Measurements from ENCODE around the gene ARHGAP31.
"Not testable (repeated sequence)": the region's sequence is repeated elsewhere in the genome, so short reads cannot be mapped to it uniquely, and the experiment has no call there.

ARHGAP31 gene

GRCh38 chr3:119322021-119322834 lies 28.0 kb downstream of the ARHGAP31 start:
- DNase-seq (ENCODE audit: low spot score), result no peak

DNA sequence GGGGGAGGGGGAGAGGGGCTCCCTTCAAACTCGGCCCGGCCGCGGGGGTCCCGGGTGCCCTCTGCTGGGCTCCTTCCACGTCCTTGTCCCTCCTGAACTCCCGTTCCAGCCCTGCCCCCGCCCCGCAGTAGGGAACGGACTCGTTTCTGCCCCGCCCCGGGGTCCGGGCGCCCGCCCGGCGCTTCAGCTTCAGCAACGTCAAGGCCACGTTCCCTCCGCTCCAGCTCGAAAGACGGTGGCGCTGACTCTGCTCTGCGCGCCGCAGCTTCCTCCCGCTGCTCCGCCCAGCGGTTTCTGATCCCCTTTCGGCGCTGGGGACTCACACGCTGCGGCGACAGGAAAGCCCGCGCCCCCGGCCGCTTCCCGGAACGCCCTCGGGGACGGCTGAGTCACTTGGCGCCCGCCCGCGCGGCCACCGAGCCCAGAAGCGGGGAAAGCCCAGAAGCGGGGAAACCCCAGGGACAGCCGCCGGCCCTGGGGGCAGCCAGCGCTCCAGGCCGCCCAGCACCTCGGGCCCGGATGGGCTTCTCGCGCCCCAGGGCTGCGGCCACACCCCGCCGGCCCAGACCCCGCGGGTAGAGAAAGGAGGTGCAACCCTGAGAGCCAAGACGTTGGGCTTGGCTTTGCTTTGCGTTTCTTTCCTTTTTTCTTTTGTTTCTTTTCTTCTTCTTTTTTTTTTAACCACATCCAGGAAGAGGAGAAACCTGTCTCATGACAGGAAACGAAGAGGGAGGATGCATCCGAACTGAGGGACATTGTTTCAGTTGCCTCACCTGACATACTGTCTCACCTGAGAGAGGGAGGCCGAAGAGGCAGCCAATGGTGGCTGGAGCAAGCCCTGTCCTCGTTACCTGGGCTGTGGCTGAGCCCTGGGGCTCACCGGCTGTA lies 28.9 kb downstream of the ARHGAP31 start:
- peak; percentile 93 for DNase-seq (ENCODE audit: low spot score)

GRCh38 chr3:119323723-119324085 lies 29.5 kb downstream of the ARHGAP31 start:
- no peak for DNase-seq (ENCODE audit: low spot score)

GRCh38 chr3:119324899-119325298 lies 30.7 kb downstream of the ARHGAP31 start:
- DNase-seq (ENCODE audit: low spot score), result no peak

GRCh38 chr3:119326976-119327375 lies 32.8 kb downstream of the ARHGAP31 start:
- no peak for DNase-seq (ENCODE audit: low spot score)

- no peak for DNase-seq (ENCODE audit: low spot score)
These were observed 35.4 kb downstream of the ARHGAP31 start for GRCh38 chr3:119329551-119329950.

GRCh38 chr3:119330181-119330580 lies 36.0 kb downstream of the ARHGAP31 start:
- no peak for DNase-seq (ENCODE audit: low spot score)

GRCh38 chr3:119330858-119331257 lies 36.7 kb downstream of the ARHGAP31 start:
- no peak for DNase-seq (ENCODE audit: low spot score)

- DNase-seq (ENCODE audit: low spot score), result no peak
These were observed 37.5 kb downstream of the ARHGAP31 start for GRCh38 chr3:119331661-119332060.

- no peak for DNase-seq (ENCODE audit: low spot score)
These were observed 39.8 kb downstream of the ARHGAP31 start for GRCh38 chr3:119333773-119334509.

DNA sequence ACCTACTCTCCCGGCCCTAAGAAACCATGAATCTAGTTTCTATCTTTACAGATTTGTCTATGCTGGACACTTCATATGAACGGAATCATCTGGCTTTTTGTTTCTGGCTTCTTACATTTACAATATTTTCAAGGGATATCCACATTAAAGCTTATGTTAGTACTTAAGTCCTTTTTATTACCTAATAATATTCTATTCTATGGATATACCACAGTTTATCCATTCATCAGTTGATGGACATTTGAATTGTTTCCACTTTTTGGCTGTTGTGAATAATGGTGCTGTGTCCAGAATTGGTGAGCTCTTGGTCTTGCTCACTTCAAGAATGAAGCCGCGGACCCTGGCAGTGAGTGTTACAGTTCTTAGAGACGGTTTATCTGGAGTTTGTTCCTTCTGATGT lies 42.6 kb downstream of the ARHGAP31 start:
- DNase-seq (ENCODE audit: low spot score), result no peak

DNA sequence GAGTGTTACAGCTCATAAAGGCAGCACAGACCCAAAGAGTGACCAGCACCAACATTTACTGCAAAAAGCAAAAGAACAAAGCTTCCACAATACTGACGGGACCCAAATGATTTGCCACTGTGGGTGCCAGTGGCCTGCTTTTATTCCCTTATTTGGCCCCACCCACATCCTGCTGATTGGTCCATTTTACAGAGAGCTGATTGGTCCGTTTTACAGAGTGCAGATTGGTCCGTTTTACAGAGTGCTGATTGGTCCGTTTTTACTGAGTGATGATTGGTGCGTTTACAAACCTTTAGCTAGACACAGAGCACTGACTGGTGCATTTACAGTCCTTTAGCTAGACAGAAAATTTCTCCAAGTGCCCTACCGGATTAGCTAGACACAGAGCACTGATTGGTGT lies 43.2 kb downstream of the ARHGAP31 start:
- not testable (repeated sequence) for DNase-seq (ENCODE audit: low spot score)

DNA sequence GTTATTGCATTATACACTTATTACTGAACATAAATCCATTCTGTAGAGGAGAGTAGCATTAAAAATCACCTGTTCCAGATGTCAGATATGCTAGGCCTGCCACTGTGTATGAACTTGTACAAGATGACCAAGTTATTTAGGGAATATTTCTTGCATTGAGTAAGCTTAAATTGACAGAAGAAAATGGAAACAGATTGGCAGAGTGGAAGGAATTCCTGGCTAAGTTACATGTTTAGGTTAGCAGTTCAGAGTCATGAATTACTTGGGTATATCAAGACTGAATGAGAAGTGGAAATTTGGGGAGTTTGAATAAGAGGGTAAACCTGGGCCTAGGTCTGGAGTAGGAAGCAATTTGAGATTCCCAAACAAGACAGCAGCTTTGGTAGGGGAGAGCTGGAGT lies 44.6 kb downstream of the ARHGAP31 start:
- DNase-seq (ENCODE audit: low spot score), result no peak

DNA sequence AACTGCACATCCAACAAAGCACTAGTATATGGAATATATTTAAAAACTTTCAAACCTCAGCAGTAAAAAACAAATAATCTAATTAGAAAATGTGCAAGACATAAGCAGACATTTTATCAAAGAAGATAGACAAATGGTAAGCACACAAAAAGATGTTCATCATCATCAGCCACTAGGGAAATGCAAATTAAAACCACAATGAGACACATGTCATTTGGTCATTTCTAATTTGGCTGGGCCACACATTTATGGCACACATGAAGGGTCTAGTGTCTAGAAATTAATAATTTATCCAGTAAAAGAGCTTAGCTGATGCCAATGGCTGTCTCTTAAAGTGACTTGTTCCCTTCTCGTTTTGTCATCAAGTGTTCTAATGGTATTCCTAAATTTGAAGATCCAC lies 45.8 kb downstream of the ARHGAP31 start:
- DNase-seq (ENCODE audit: low spot score), result no peak

- no peak for DNase-seq (ENCODE audit: low spot score)
These were observed 46.3 kb downstream of the ARHGAP31 start for GRCh38 chr3:119340446-119340845.

GRCh38 chr3:119342176-119342575 lies 48.0 kb downstream of the ARHGAP31 start:
- DNase-seq (ENCODE audit: low spot score), result no peak

DNA sequence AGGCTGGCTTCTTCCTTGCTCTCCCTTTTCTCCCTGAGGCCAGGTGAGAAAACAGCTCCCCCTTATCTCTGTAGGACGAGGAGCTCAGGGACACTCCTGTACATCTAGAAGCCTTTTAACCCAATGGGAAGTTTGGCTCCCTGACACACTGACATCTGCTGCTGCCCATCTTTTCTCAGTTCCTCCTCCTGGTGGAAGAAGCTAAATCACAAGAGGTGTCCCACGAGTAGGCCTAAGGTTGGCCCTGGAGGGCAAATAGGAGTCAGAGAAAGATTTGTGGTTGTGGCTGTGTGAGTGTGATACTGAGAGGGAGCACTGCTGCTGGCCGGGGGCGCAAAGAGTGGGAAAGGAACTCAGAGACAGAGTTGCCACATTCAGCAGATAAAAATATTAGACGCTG lies 49.5 kb downstream of the ARHGAP31 start:
- DNase-seq (ENCODE audit: low spot score), result no peak

DNA sequence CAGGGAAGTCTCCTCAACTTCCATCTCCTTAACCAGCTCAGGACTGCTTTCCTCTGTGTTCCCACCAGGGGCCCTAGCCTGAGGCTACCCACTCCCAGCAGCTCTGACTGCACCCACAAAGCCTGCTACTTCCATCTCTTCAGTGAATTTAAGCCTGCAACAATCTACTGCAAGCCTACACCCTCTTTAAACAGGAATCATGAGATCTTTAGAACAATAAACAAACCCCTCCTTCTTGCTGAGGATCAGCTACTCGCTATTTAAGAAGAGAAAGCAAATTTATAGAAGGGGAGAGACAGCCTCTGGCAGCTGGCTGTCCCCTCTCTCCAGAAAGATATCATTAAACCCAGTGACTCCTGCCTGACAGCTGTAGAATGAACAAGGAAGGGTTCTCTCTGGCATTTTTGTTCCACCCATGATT lies 51.9 kb downstream of the ARHGAP31 start:
- no peak for DNase-seq (ENCODE audit: low spot score)

GRCh38 chr3:119347036-119347435 lies 52.9 kb downstream of the ARHGAP31 start:
- no peak for DNase-seq (ENCODE audit: low spot score)

DNA sequence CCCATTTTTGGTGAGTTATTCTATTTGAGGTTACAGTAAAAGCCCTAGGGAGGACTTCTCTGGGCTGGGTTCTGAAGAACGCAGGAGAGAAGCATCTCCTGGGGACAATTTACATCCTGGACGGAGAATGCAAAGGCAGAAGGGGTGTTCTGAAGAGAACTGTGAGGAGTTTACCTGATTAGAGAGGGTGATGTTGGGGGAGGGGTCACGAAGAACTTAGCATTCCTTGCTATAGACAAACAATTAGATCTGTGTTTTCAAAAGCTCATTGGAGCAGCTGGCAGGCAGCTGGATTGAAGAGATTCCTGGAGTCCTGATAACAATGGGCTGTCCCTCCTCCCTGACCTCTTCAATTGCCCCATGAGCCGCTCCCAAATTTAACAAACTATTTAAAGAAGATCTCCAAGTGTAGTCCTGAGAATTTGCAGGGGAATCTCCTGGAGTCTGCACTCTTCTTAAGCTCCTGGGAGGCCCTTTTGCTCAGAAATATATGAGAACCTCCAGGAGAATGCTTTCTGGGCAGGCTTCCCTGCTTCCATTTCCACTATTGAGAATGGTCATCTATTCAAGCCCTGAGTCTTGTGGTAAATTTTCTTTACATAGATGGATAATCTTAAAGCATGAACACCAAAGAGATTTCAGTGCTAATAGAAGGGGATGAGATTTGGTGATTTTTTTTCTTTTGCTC lies 55.3 kb downstream of the ARHGAP31 start:
- DNase-seq (ENCODE audit: low spot score), result no peak

DNA sequence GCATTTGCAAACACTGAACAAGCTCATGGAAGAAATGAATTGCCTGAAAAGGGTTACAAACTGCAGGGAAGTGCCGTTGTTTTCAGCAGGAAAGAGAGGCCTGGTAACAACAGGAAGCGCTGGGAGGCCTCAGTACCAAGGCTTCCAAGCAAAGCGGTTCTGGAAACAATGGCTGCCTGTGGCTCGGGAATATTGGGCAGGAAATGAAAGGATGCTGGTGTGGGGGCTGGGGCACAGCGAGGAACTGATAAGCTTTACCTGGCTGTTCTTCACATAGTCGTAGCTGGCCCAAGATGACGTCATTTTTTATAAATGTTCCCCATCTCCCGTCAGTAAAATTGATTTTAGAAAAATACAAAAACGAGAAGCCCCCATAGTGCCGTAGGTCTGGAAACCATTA lies 55.9 kb downstream of the ARHGAP31 start:
- DNase-seq (ENCODE audit: low spot score), result no peak

GRCh38 chr3:119351581-119351980 lies 57.4 kb downstream of the ARHGAP31 start:
- no peak for DNase-seq (ENCODE audit: low spot score)

All from CD4-positive, alpha-beta T cell treated with Interleukin-2 at 100 ng/mL for 4 hours (primary cell).